Cardiac muscle cell (in vitro differentiated cells and primary cell): ENCODE results near the gene H6PD. TPM values are rescaled to one million over a fixed set of nuclear protein-coding genes. Genes with fewer than 3 reads are reported as not detected.

ENCODE experiments used
- DNase-seq, 2 donors: peaks; one replicate each; pipeline versions ENCODE4 v3.0.0 to v3.0.0-alpha.2; 2010 to 2017; ENCODE audit warnings: low read depth in 1 of 2, low spot score in 1 of 2
- H3K27ac ChIP-seq: fragments of 200-600 bp; sonication (generic); 2 replicates; pipeline ENCODE4 v1.5.1; 2016
- H3K27me3 ChIP-seq: fragments of 200-600 bp; sonication (generic); 2 replicates; pipeline ENCODE4 v1.6.0; 2016; ENCODE audit warnings: control low read depth
- H3K36me3 ChIP-seq: fragments of 200-600 bp; sonication (generic); 2 replicates; pipeline ENCODE4 v1.5.1; 2016; ENCODE audit warnings: control low read depth
- H3K4me1 ChIP-seq: fragments of 200-600 bp; sonication (generic); 2 replicates; pipeline ENCODE4 v1.8.1; 2017; ENCODE audit warnings: low read depth, mild to moderate bottlenecking, mixed run types
- H3K4me3 ChIP-seq: fragments of 200-600 bp; sonication (generic); 2 replicates; pipeline ENCODE4 v1.5.1; 2016; ENCODE audit warnings: mild to moderate bottlenecking
- H3K9me3 ChIP-seq: fragments of 200-600 bp; sonication (generic); 2 replicates; pipeline ENCODE4 v1.5.1; 2017; ENCODE audit warnings: low read depth, mild to moderate bottlenecking, control low read depth
- polyA plus RNA-seq: library from polyadenylated mRNA; unstranded; fragments of >200 nt; fragmentation: Nextera tagmentation; extraction: Ambion mirVana; gene quantifications from 2 replicates; pipeline ENCODE4 v1.2.1, GENCODE V29; 2016
- total RNA-seq: library from RNA; depleted of rRNA; stranded (reverse); fragments of >200 nt; gene quantifications from 2 replicates; pipeline ENCODE4 v1.2.3, GENCODE V29; 2016
- TF ChIP-seq, protein P1 (sequence below): IDR thresholded peaks from 2 replicates; pipeline ENCODE4 v1.5.1; 2012; ENCODE audit warnings: low read depth, mild to moderate bottlenecking, low read length

Gene H6PD
- total and polyA plus RNA-seq, 2 experiments from 2014 or later, result 13.7 to 41.4 TPM

DNA sequence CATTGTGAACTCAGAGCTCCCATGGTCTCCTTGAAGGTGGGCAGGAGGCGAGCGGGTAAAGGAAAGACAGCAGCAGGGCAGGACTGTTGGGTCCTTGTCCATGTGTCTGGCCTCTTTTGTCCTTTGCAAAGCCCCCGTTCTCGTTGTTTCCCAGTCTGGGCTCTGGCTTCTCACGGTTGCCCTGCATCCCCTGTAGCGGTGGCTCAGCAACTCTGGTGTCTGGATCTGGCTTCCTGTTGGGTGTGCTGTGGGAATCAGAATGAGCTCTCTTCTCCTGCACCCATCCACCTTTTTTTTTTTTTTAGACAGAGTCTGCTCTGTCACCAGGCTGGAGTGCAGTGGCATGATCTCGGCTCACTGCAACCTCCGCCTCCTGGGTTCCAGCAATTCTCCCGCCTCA, 11.1 kb downstream of the H6PD start:
- Histone ChIP-seq H3K27me3 (no peaks in the 10 kb centered on the region), H3K4me1 (peaks cover 22% of the 10 kb centered on the region), H3K36me3 (peaks cover 4% of the 10 kb centered on the region), H3K4me3 (no peak overlapping the region), H3K27ac (no peak overlapping the region), H3K9me3 (no peaks in the 10 kb centered on the region)
- no peak for DNase-seq
- TF ChIP-seq, protein P1, sequence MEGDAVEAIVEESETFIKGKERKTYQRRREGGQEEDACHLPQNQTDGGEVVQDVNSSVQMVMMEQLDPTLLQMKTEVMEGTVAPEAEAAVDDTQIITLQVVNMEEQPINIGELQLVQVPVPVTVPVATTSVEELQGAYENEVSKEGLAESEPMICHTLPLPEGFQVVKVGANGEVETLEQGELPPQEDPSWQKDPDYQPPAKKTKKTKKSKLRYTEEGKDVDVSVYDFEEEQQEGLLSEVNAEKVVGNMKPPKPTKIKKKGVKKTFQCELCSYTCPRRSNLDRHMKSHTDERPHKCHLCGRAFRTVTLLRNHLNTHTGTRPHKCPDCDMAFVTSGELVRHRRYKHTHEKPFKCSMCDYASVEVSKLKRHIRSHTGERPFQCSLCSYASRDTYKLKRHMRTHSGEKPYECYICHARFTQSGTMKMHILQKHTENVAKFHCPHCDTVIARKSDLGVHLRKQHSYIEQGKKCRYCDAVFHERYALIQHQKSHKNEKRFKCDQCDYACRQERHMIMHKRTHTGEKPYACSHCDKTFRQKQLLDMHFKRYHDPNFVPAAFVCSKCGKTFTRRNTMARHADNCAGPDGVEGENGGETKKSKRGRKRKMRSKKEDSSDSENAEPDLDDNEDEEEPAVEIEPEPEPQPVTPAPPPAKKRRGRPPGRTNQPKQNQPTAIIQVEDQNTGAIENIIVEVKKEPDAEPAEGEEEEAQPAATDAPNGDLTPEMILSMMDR, result no peak

DNA sequence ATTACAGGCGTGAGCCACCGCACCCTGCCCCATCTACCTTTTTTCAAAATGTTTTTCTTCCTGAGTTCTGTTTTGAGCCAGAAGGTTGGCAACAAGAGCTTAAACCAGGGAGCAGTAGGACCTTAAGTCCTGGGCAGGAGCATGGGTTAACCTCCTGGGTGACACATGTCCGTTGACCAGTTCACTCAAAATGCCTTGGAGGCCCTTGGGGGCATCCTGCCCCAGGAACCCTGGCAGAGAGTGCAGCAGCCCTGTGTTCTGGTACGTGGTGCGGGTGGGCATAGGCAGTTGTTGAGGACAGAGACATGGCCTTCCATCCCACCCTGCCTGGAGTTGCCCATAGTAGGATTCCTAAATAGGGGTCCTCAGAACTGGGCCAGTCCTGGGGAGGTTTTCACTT, 11.6 kb downstream of the H6PD start:
- Histone ChIP-seq H3K27ac (no peak overlapping the region), H3K27me3 (no peaks in the 10 kb centered on the region), H3K9me3 (no peaks in the 10 kb centered on the region), H3K4me1 (peaks cover 28% of the 10 kb centered on the region), H3K36me3 (peaks cover 4% of the 10 kb centered on the region), H3K4me3 (no peak overlapping the region)
- no peak for DNase-seq
- TF ChIP-seq, protein P1, result no peak

DNA sequence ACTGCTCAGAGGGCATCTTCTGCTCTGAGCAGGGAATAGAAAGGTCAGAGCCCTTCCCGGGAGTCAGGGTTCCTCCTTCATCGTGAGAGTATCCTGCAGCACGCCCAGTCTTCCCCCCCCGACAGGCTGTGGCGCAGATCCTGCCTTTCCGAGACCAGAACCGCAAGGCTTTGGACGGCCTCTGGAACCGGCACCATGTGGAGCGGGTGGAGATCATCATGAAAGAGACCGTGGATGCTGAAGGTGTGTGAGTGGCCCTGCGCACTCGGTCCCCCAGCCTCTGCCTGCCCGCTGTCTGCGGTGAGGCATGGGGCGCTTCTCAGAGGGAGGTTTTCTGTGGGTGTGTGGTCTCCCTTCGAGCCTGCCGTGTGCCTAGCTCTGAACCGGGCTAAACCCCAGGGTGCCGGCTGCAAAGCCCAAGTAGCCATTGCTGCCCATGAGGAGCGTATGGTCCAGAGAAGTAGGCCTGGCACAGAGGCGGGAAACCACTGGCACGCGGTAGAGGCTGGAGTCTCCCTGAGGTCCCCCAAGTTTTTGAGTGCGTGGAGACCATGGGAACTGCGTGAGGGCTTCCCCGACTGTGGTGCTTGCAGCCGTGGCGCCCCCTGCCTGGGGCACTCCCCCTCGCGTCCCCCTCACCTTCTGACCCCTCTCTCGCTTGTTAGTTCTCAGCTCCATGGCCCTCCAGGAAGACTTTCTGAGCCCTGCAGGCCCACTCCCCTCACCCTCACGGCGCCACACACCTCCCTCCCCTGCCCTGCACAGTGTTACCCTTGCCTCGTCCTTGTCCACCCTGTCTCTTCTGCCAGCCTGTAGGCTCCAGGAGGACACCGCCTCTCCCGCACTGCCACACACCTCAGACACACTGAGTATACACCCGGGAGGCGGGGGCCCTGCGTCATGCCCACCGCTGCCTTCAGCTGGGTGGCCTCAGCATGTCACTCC, 12.5 kb downstream of the H6PD start:
- H3K36me3 ChIP-seq, result peaks cover 4% of the 10 kb centered on the region
- DNase-seq, result no peak
- TF ChIP-seq, protein P1, result no peak

DNA sequence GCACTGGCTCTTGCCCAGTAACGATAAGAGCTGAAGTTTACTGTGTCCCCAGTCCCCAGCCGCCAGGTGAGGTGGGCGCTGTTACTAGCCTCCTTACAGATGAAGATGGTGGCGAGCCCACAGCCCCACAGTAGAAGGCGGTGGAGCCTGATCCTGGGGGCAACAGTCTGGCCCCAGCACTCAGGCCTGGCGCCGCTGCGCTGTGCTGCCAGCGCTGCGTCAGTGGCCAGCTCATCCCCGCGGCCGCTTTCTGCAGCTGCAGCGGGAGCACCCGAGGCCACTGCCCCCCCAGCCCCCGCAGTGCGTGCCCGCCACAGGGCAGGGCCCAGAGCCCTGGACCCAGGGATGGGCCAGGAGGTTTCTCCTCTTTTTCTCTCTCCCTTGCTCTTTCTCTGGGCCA, 13.3 kb downstream of the H6PD start:
- Histone ChIP-seq H3K4me3 (no peak overlapping the region), H3K9me3 (no peaks in the 10 kb centered on the region), H3K27ac (no peak overlapping the region), H3K36me3 (peaks cover 4% of the 10 kb centered on the region), H3K27me3 (no peaks in the 10 kb centered on the region), H3K4me1 (peaks cover 33% of the 10 kb centered on the region)
- TF ChIP-seq, protein P1, result no peak
- DNase-seq, result no peak

More for the DNA sequence above, 12.5 kb downstream of the H6PD start:
- Histone ChIP-seq H3K27ac (no peak overlapping the region), H3K4me1 (peaks cover 33% of the 10 kb centered on the region), H3K4me3 (no peak overlapping the region), H3K9me3 (no peaks in the 10 kb centered on the region), H3K27me3 (no peaks in the 10 kb centered on the region)

DNA sequence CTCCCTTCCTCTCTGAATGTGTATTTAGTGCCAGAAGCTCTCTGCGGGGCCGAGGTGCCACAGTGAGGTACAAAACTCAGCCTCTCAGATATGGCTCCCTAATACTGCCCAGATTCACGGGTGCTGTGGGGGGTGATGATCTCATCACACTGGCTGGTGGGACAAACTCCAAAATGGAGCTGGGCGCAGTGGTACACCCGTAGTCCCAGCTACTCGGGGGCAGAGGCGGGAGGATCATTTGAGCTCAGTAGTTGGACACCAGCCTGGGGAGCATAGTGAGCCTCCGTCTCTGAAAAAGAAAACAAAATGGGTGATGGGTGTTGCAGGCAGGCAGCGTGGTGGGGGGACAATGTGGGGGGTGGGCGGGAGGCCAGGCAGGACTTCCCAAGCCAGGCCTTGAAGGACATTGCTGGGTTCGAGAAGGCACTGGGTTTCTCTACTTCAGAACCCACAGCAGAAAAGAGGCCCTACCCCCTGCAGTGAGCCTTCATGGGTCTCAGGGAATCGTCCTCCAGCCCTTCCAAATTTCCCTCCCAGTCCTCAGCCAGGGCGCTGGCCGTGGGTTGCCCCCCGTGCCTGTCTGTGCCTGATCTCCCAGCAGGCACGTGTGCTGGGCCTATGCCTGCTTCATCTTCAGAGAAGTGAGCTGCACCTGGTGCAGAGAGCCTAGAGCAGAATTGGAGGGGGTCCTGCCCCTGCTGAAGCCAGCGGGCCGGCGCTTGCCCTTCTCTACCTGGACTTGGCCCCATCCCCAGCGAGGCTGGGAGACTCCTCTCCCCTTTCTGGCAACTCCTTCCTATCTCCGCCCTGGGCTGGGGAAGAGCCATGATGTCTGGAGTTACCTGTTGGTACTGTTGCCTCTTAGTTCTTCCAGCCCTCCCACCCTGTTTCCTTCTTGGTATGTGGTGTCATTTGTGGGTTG, 14.0 kb downstream of the H6PD start:
- Histone ChIP-seq H3K27me3 (no peaks in the 10 kb centered on the region), H3K9me3 (no peaks in the 10 kb centered on the region), H3K27ac (no peak overlapping the region), H3K36me3 (peaks cover 4% of the 10 kb centered on the region), H3K4me1 (peaks cover 40% of the 10 kb centered on the region), H3K4me3 (no peak overlapping the region)
- TF ChIP-seq, protein P1, result no peak
- DNase-seq, result no peak
